HG03378 (cell line): ENCODE data around the gene SF3B3.
"Not testable (repeated sequence)": the region's sequence is repeated elsewhere in the genome, so short reads cannot be mapped to it uniquely, and the experiment has no call there.

Source experiments
- ATAC-seq: cut with Tn5 transposase; IDR thresholded peaks from one replicate; pipeline ENCODE4 v1.9.1; 2021; ENCODE audit warnings: mild to moderate bottlenecking, moderate library complexity; ENCODE audit not compliant: unreplicated experiment

SF3B3 gene

DNA sequence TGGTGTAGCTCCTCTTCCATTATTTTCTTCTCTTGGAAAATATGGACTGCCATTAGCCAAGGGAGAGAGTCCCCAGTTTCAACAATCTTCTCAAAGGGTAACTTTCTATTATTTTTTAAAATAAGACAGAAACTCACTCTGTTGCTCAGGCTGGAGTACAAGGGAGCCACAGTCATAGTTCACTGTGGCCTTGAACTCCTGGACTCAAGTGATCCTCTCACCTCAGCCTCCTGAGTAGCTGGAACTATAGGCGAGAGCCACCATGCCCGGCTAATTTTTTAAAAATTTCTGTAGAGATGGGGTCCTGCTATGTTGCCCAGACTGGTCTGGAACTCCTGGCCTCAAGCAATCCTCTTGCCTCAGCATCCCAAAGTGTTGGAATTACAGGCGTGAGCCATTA lies 13.4 kb upstream of the SF3B3 start:
- no peak for ATAC-seq

DNA sequence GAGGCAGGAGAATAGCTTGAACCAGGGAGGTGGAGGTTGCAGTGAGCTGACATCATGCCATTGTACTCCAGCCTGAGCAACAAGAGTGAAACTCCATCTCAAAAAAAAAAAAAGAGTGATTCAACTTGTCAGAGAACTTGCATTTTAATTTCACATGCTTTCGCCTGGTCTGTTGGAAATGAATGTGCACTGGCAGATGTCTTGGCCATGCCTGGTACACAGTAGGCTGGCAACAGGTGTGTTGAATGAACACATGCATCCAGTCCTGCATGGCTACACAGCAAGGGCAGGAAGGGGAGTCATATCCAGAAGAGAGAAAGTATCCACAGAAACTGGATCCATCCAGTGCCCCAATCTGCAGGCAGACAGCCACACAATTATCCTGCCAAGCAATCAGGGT lies 11.8 kb upstream of the SF3B3 start:
- no peak for ATAC-seq

DNA sequence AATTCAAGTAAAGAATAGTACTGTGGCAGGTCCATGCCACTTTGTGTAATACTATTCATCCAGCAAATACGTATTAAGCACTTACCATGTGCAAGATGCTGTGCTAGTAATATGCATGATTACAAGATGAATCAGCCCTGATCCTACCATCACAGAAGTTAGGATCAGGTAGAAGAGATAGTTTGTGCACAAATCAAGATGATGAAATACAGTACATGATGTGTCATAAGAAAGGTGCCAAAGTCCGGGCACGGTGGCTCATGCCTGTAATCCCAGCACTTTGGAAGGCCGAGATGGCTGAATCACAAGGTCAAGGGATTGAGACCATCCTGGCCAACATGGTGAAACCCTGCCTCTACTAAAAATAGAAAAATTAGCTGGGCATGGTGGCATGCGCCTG lies 11.2 kb upstream of the SF3B3 start:
- ATAC-seq: no peak

DNA sequence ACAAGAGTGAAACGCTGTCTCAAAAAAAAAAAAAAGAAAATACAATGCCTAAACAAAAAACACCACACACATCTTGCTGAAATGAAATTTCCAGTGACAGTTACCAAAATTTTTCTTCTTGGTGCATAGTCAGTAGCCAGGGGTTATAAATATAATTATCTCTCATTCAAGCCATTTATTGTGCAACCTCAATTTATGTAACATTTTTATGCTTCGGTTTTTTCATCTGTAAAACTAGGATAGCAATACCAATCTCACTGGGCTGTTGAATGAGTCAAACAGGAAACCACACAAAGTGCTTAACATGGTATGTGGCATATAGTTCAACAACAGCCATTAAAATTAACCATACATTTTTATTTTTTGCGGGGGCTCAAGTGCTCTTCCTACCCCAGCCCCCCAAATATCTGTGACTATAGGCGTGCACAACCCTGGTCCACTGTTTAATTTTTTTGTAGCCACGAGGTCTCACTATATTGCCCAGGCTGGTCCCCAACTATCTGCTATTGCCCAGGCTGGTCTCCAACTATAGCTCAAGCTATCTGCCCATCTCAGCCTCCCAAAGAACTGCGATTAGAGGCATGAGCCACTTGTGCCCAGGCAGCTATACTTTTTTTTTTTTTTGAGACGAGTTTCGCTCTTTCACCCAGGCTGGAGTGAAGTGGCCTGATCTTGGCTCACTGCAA lies 2.9 kb upstream of the SF3B3 start:
- no peak for ATAC-seq

DNA sequence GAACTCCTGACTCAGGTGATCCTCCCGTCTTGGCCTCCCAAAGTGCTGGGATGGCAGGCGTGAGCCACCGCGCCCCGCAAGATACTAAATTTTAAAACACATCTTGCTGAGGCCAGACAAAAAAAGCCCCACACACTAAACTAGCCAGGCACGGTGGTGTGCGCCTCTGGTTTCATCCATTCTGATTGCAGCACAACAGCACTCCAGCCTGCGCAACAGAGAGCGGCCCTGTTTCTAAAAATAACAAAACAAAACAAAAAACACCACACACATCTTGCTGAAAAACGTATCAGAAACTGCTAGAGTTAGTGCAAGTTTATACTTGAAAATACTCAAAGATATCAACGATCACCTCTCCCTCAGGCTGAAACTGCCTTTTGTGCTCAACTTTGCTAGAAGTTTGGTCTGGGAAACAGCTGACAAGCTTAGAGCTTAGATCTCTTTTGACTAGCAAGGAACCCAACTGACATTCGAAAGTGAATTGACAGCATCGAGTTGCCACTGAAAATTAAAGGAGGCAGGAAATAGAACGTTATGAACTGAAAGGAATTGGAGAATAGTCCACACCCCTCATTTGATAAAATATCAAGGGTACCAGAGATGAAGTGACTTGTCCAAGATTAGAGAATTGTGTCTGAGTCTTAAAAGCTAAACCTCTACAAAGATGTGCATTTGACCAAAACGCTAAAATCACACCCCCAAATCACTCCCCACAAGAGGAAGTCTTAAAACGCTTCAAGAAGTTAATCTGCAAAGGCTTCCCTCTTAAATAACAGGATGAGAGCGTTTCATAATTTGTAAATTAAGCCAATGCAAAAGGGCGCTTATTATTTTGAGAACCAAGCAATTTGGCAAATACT lies 1.2 kb upstream of the SF3B3 start:
- ATAC-seq: no peak

DNA sequence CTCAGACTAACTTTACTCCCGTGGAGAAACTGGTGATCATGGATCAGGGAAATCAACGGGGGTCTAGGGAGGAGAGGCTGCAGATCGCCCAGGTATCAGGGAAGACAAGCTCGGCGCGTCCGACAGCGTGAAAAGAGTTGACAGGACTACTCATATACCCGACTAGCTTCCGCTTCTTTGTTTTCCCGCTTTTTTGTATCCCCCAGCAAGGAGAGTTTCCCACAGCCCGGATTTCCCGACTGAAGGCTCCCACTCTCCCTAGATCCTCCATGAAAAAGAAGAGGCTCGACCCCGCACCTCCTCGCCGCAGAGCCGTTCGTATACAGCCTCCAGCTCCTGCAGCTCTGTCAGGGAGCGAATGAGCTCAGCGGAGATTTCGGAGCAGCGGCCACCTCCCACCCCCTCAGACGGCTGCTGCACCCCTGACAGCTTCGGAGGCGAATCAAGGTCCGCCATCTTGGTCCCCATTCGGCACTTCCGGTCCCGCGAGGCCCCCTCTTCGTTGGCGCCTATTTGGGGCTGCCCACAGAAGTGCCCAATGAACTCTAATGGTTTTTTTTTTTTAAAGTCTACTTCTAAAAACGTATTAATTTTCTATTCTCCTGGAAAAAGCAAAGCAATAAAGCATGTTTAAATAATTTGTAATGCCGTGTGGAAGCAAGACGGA lies 407 bp upstream of the SF3B3 start, which contains the start of gene COG4:
Gene COG4 (minus strand): TSS at position 479 of the 667 bp plus-strand sequence. CDS start 11 bp downstream, at position 468.
- peak; percentile 54 for ATAC-seq

DNA sequence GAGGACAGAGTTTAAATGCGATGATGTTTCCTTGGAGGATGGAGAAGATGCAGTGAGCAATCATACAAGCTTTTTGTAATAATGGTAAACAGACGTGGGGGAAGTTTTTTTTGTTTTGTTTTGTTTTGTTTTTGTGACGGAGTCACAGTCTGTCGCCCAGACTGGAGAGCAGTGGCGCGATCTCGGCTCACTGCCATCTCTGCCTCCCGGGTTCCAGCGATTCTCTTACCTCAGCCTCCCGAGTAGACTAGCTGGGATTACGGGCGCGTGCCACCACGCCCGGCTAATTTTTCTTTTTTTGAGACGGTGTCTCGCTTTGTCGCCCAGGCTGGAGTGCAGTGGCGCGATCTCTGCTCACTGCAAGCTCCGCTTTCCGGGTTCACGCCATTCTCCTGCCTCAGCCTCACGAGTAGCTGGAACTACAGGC lies 796 bp downstream of the SF3B3 start:
- ATAC-seq: not testable (repeated sequence)

DNA sequence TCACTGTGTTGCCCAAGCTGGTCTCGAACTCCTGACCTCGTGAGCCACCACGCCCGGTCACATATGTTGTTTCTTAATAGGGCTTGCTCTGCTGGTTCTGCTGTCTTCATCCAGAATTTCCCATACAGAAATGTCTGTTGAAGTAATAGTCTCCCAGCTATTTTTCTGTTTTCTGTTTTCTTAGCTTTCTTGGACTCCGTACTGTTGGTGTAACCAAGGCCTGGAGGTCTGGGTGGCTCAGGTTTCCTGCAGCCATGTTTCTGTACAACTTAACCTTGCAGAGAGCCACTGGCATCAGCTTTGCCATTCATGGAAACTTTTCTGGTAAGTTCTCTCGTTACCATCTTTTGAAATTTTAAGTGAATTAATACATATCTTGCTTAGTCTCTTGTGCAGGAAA lies 2.8 kb downstream of the SF3B3 start:
- no peak for ATAC-seq

DNA sequence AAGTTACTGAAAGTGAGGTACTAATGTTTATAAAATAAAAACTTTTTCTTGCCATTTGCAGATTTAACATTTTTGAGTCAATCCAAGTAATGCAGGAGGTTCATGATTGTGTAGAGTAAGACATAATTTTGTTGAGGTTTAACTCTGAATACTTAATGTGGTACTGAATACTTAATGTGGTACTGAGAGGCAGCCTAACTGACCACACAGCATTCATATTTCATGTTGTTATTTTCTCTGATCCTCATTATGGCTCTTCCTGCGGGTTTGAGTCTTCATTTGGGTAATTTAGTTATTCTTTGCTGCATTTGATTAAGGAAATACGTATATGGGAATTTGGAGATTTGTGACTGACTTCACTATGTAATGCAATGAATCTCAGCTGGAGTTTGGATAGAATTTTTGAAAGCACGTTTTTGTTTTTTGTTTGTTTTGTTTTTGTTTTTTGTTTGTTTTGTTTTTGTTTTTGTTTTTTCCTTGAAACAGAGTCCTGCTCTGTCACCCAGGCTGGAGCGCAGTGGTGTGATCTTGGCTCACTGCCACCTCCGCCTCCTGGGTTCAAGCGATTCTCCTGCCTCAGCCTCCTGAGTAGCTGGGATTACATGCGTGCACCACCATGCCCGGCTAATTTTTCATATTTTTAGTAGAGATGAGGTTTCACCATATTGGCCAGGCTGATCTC lies 3.8 kb downstream of the SF3B3 start:
- no peak for ATAC-seq

DNA sequence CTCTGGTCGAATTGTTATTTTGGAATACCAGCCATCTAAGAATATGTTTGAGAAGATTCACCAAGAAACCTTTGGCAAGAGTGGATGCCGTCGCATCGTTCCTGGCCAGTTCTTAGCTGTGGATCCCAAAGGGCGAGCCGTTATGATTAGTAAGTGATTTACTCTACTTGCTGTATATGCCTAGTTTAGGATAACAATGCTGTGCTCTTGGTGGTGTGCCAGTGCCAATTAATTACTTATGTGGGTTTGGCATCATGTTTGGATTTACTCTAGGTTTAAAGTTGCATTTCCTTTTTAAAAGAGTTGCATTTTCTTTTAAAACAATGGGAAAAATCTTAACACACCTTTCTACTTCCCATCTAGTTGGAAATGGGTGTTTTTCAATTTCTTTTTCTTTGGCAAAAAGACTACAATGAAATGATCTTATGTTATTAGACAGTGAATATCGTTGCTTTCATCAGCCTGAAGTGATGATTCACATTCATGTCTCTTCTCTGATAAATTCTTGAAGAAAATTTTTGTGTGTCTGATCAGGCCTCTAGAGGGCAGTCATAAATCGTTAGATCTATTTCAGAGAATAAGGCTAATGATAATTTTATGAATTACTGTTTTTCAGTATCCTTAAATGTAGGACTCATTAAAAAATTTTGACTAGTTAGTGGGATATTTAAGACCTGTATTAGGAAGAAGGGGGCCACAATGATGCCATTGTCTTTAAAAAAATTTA lies 5.6 kb downstream of the SF3B3 start:
- ATAC-seq: no peak

DNA sequence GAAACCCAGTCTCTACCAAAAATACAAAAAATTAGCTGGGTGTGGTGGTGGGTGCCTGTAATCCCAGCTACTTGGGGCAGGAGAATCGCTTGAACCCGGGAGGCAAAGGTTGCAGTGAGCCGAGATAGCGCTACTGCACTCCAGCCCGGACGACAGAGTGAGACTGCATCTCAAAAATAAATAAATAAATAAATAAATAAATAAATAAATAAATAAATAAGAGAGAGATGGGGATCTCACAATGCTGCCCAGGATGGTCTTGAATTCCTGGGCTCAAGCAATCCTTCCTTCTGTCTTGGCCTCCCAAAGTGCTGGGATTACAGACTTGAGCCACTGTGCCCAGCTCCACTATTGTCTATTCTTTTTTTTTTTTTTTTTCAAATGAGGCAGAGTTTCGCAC lies 6.3 kb downstream of the SF3B3 start:
- not testable (repeated sequence) for ATAC-seq

DNA sequence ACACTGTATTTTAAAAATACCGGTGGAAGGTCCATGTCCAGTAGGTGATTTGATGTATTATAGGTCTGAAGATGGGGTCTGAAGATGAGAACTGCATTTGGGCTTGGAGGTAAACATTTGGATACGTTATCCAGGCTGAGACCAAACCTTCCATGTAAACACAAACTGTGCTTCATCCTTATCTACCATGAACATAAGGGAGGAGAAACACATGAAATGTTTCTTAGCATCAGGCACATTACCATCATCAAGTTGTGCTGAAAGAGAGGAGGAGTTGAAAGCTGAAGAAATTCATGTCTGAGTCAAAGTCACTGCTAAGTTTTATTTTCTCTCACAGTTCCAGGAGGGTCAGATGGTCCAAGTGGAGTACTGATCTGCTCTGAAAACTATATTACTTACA lies 11.4 kb downstream of the SF3B3 start:
- ATAC-seq: no peak

DNA sequence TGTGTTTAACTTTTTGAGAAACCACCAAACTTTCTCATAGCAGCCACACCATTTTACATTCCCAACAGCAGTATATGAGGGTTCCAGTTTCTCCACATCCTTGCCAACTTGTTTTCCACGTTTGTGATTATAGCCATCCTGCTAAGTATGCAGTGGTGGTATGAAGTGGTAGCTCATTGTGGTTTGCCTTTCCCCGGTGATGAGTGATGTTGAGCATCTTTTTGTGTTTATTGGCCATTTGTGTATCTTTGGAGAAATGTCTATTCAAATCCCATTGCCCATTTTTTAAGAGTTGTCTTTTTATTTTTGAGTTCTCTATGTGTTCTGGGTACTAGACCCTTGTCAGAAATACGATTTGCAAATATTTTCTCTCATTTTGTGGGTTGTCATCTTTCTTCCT lies 17.4 kb downstream of the SF3B3 start:
- ATAC-seq: no peak

DNA sequence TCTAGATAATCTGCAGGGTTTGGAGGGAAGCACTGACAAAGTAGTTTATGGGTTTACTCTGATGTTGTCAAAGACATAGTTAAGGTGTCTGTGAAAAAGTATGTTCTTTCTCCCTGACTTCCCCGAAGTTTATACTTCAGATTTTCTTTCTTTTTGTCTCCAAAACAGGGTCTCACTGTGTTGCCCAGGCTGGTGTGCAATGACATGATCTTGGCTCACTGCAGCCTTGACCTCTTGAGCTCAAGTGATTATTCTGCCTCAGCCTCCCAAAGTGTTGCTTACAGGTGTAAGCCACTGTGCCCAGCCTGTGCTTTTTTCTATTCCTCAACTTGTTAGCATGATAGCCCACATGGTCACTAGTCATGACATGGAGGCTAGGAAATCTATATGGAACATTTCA lies 20.9 kb downstream of the SF3B3 start:
- no peak for ATAC-seq

DNA sequence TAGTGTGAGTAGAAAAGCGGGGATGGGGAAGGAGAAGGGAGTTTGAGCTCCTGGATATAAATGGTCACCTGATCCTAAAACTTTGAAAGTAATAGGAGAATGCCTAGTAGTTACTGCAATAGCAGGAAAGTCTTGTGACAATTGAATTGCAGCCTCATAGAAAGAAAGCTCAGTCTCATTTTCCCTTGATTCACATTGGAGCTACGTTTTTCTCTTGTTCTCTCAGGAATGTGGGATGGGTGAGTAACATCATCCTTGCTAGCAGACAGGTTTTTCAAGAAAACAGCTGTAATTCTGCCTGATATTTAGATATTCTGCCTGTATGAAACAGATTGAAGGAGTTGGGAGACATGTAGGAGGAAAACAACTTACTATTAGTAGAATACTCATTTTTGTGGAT lies 25.3 kb downstream of the SF3B3 start:
- ATAC-seq: no peak

DNA sequence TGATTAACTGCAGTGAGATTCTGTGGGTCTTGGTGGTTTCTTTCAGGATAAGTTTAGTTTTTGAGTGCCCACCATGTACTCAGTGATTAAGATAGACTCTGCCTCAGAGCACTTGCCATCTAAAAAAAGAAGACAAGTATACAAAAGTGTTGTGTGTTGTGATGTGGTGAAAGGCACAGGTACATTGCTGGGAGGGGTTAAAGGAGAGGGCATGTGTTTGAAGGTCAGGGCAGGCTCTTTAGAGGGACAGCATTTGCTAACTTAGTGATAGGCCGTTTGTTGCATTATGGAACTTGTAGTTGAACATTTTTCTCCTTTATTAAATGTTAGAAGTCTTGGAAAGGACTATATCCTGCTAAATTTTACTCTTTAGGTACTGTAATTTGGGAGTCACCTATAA lies 26.5 kb downstream of the SF3B3 start:
- ATAC-seq: no peak

DNA sequence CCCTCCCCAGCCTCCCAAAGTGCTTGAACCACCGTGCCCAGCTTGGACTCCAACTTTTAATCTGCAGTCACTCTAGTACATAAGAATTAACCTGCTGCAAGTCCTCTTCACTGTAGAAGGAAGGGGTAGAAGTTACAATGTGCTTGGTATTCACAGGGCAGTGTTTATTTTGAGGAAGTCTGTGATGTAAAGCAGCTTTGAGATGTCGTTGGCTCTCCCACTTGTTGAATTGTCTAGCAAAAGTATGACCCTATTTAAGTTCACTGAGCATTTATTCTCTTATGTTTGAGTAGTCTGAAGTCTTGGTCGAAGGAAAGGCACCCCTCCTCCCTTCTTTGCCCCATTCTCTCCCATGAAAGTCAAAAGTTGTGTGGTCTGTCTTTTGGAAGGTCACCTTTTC lies 28.2 kb downstream of the SF3B3 start:
- ATAC-seq: no peak

DNA sequence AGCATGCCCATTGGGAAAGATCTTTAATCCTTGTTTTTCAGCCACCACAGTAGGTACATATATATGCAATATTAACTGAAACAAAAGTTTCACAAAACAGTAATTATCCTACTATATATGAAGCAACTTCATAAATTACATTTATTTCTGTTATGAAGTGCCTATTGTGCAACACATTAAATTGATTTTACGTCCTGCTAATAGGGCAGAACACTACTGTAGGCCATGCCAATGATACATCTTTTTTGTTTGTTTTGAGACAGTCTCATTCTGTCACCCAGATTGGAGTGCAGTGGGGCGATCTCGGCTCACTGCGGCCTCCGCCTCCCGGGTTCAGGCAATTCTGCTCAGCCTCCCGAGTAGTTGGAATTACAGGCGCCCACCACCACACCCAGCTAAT lies 29.1 kb downstream of the SF3B3 start:
- no peak for ATAC-seq

DNA sequence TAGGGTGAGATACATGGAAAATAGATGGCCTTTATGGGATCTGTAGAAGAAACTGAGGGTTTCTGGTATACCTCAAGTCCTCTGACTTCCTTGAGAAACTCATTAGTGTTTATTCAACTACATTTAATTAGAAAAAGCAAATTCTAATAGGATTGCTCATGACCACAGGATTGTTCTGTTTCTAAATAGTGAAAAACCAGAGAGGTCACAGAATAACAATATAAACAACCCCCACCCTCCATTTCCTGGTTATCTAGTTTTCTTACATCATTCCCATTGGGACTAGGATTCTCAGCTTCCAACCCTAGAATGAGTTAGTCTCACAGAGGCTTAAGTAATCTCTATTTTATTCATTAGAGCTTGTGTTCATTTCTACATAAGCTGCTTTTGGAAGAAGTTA lies 30.0 kb downstream of the SF3B3 start:
- no peak for ATAC-seq

DNA sequence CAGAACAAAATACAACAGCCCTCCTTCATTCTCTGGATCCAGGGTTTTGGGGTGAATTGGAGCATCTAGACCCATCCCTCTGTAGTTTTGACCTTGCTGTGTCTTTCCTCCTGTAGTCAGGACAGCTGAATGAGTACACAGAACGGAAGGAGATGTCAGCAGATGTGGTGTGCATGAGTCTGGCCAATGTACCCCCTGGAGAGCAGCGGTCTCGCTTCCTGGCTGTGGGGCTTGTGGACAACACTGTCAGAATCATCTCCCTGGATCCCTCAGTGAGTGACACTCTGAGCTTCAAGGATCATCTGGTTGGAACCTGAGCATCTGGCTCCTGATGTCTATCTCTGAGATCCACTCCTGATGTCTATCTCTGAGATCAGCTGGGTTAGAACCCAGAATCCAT lies 32.4 kb downstream of the SF3B3 start:
- ATAC-seq: no peak

DNA sequence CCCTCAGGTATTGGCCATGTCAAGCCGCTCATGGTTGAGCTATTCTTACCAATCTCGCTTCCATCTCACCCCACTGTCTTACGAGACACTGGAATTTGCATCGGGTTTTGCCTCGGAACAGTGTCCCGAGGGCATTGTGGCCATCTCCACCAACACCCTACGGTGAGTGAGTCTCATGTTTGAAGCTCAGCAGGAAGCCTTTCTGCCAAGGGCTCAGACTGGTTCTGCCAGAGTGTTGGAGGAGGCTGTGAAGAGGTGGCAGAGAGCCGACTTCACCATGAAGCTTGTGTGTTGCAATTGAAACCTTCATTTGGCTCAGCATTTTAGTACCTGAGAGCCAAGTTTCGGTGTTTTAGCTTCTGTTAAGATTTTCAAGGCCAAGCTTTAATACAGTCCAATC lies 38.0 kb downstream of the SF3B3 start:
- no peak for ATAC-seq
